WTC11 (cell line): ENCODE data around the gene EFHD1.

Experiments used
- ATF3 ChIP-seq: sonication (generic); formaldehyde crosslinking; conservative IDR thresholded peaks from 2 replicates; pipeline ENCODE4 v1.8.1; 2022; ENCODE audit warnings: mild to moderate bottlenecking, missing genetic modification reagents
- CREB1 ChIP-seq: sonication (generic); formaldehyde crosslinking; IDR thresholded peaks from 2 replicates; pipeline ENCODE4 v1.8.0; 2023; ENCODE audit warnings: mild to moderate bottlenecking, missing genetic modification reagents
- CREM ChIP-seq: sonication (generic); formaldehyde crosslinking; IDR thresholded peaks from 2 replicates; pipeline ENCODE4 v1.8.1; 2022; ENCODE audit warnings: mild to moderate bottlenecking, missing genetic modification reagents, moderate library complexity
- CTCF ChIP-seq: fragments of 200-600 bp; IDR thresholded peaks from 2 replicates; pipeline ENCODE4 v1.8.0; 2022; ENCODE audit warnings: antibody characterized with exemption
- ERG ChIP-seq: fragments of 250-450 bp; sonication (Bioruptor Pico); IDR thresholded peaks from 2 replicates; pipeline ENCODE4 v1.8.0; 2021; ENCODE audit warnings: mild to moderate bottlenecking
- ESRRA ChIP-seq: sonication (generic); formaldehyde crosslinking; IDR thresholded peaks from 2 replicates; pipeline ENCODE4 v1.8.1; 2022; ENCODE audit warnings: mild to moderate bottlenecking, missing genetic modification reagents, borderline replicate concordance

- TF ChIP-seq CREB1 (CRISPR knock-in tag) (no peak), CTCF (no peak), CREM (CRISPR knock-in tag) (no peak), ERG (CRISPR knock-in tag) (no peak), ATF3 (no peak), ESRRA (CRISPR knock-in tag) (no peak)
Observed at GRCh38 chr2:232597362-232598079, 35.9 kb upstream of the EFHD1 start.
